Testis (tissue), 3 donors: ENCODE data around the gene PLLP. TPM values are rescaled to one million over a fixed set of nuclear protein-coding genes. Genes with fewer than 3 reads are reported as not detected.
A peak's percentile ranks its signal among the peaks of the same experiment; 100 is the strongest.

ENCODE experiments used
- DNase-seq: peaks from one replicate; pipeline ENCODE4 v3.0.0-alpha.2; 2019
- H3K27ac ChIP-seq, 2 donors: fragments of 200-600 bp; sonication (generic); one replicate each; pipeline ENCODE4 v1.5.1; 2019
- H3K27me3 ChIP-seq: fragments of 200-600 bp; sonication (generic); one replicate; pipeline ENCODE4 v1.5.1; 2019
- H3K36me3 ChIP-seq: fragments of 200-600 bp; sonication (generic); one replicate; pipeline ENCODE4 v1.5.1; 2017; ENCODE audit warnings: low read depth; ENCODE audit errors: missing control alignments
- H3K4me1 ChIP-seq: fragments of 200-600 bp; sonication (generic); one replicate; pipeline ENCODE4 v1.5.1; 2019
- H3K4me3 ChIP-seq, 2 donors: fragments of 200-600 bp; sonication (generic); one replicate each; pipeline ENCODE4 v1.5.1; 2017 to 2019
- H3K9me3 ChIP-seq: fragments of 200-600 bp; sonication (generic); one replicate; pipeline ENCODE4 v1.5.1; 2017
- CTCF ChIP-seq, 3 experiments: fragments of 450-650 bp in 2 of 3; fragments of 200-600 bp in 1 of 3; sonication (generic) in 1 of 3; IDR thresholded peaks; one replicate each; pipeline ENCODE4 v1.5.1; 2016 to 2019; ENCODE audit warnings: antibody characterized with exemption in 3 of 3, mild to moderate bottlenecking in 2 of 3, moderate library complexity in 1 of 3
- POLR2A ChIP-seq: fragments of 450-650 bp; IDR thresholded peaks from one replicate; pipeline ENCODE4 v1.6.1; 2017; ENCODE audit warnings: antibody characterized with exemption, mild to moderate bottlenecking, moderate library complexity
- WGBS, 2 donors: methylation state at CpG; one replicate each; pipeline ENCODE4 v1.1.5; 2018; 5-methylcytosine and 5-hydroxymethylcytosine counted together
- intact Hi-C: fragments of 100-400 bp; cut with DNase I; formaldehyde crosslinking; loops from one replicate; pipeline ENCODE4 v1.15.1; 2023; ENCODE audit warnings: low total_unique reads
- polyA plus RNA-seq: library from polyadenylated mRNA; stranded (reverse); fragments of 350-450 nt; fragmentation: Illumina TruSeq; extraction: RNeasy Lipid Tissue Mini Kit (QIAGEN cat#74804); gene quantifications from one replicate; pipeline ENCODE4 v1.2.3, GENCODE V29; 2014; ENCODE audit warnings: low read depth, low replicate concordance; ENCODE audit not compliant: insufficient read depth
- total RNA-seq, 2 donors: library from RNA; depleted of rRNA; stranded (reverse); fragments of >200 nt; gene quantifications; one replicate each; pipeline ENCODE4 v1.2.3, GENCODE V29; 2016

PLLP gene
- total and polyA plus RNA-seq, 3 donors from 2014 or later = 15.0 to 39.4 (median 36.1) TPM

DNA sequence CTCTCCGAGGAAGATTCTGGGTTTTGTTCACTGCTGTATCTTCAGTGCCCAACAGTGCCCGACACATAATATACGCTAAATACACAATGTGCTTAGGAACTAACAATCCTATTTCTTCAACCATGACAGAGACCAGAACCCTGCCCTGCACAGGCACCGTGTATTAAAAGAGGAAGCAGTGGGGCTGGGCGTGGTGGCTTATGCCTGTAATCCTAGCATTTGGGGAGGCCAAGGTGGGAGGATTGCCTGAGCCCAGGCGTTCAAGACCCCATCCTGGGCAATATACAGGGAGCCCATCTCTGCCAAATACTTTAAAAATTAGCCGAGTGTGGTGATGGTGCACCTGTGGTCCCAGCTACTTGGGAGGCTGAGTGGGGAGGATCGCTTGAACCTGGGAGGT is 20.1 kb downstream of the PLLP start:
- DNase-seq = no peak
- WGBS, 2 donors = 85 to 87% methylated on average over 8 of the region's 8 CpGs
- intact Hi-C loops = no loop called here
- Histone ChIP-seq H3K9me3 (no peaks in the 10 kb centered on the region), H3K27ac (no peak overlapping the region), H3K27me3 (no peaks in the 10 kb centered on the region), H3K4me3 (no peak overlapping the region), H3K36me3 (no peaks in the 10 kb centered on the region), H3K4me1 (peaks cover 51% of the 10 kb centered on the region)
- TF ChIP-seq POLR2A (no peak), CTCF (IDR thresholded peaks at IDR 0.05) (no peak)

DNA sequence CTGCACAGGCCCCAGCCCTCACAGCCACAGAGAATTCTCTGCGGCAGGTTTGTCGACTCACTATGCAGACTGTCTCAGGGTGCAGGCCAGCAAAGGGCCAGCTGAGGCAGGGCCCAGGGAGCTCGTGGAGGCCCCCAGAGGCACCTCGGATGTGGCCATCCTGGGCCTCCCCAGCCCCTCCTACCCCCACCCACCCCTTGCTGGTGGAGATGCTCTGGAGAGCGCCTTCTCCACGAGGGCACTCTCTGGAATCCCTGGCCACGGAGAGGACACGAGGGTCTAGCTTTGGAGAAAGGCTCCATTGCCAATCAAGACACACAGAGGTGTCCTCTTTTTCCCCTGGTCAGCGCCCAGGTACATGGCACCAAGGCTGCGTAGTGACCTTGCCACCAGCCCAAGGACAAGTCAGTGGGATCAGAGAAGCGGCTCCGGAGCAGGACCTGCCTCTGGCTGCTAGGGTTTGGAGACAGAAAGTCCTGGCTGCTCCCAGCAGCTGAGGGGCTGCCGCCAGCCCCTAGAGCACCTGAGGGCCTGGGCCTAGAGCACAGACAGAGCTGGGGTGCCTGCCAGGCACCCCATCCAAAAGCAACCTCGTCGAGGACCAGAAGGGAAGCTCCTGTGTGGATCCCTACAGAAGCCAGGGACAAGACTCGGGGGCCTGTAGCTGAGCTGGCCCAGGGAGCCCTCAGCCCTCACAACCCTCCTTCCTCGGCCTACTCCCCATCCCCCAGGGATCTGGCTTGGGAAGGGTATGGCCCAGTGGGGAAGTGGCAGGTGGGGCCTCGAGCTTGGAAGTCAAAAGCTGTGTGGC is 20.7 kb downstream of the PLLP start:
- intact Hi-C loops = no loop called here
- H3K4me1 ChIP-seq = peaks cover 46% of the 10 kb centered on the region
- H3K27me3 ChIP-seq = no peaks in the 10 kb centered on the region
- no peak overlapping the region for H3K4me3 ChIP-seq
- H3K36me3 ChIP-seq = no peaks in the 10 kb centered on the region
- DNase-seq = no peak
- H3K27ac ChIP-seq = no peak overlapping the region
- 67 to 92% methylated on average over 12 to 18 of the region's 18 CpGs for WGBS, 2 donors
- no peaks in the 10 kb centered on the region for H3K9me3 ChIP-seq
- no peak for TF ChIP-seq POLR2A
- TF ChIP-seq CTCF (IDR thresholded peaks at IDR 0.05) = no peak

- no peak overlapping the region for H3K4me3 ChIP-seq
- DNase-seq = peak; percentile 16
- no peaks in the 10 kb centered on the region for H3K27me3 ChIP-seq
- peak overlapping the region in 1 of 2 donors; percentile 24 for H3K27ac ChIP-seq
- intact Hi-C loops = no loop called here
- TF ChIP-seq CTCF (IDR thresholded peaks at IDR 0.05) (no peak), POLR2A (no peak)
- H3K4me1 ChIP-seq = peaks cover 38% of the 10 kb centered on the region
- no peaks in the 10 kb centered on the region for H3K9me3 ChIP-seq
- 57 to 70% methylated on average over 3 to 17 of the region's 17 CpGs for WGBS, 2 donors
- H3K36me3 ChIP-seq = no peaks in the 10 kb centered on the region
Measured at GRCh38 chr16:57262841-57263540, 21.5 kb downstream of the PLLP start.

DNA sequence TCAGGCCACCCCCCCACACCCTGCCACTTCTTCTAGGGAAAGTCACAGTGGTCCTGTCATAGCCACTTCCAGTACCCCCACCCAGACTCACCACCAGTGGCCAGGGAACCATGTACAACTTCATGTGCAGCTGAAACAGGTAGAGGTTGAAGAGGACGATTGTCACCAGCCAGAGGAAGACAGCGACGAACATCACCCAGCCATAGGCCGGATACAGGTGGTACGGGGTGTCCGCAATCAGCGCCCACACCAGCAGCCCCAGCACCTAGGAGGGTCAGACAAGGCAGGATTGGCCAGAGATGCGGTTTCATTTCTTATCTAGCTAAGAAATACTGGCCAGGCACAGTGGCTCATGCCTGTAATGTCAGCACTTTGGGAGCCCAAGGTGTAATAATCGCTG is 22.7 kb downstream of the PLLP start:
- H3K9me3 ChIP-seq = no peaks in the 10 kb centered on the region
- WGBS, 2 donors = 93% methylated on average over 9 of the region's 9 CpGs
- no peak overlapping the region for H3K4me3 ChIP-seq
- TF ChIP-seq POLR2A = no peak
- no peak for TF ChIP-seq CTCF (IDR thresholded peaks at IDR 0.05)
- H3K27ac ChIP-seq = no peak overlapping the region
- peak; percentile 9 for DNase-seq
- H3K36me3 ChIP-seq = no peaks in the 10 kb centered on the region
- peaks cover 28% of the 10 kb centered on the region for H3K4me1 ChIP-seq
- intact Hi-C loops = no loop called here
- no peaks in the 10 kb centered on the region for H3K27me3 ChIP-seq
